ENCODE data around the gene GNA12.
"Not testable (repeated sequence)": the region's sequence is repeated elsewhere in the genome, so short reads cannot be mapped to it uniquely, and the experiment has no call there.

GNA12 gene

GRCh38 chr7:2680792-2681490, 163.2 kb downstream of the GNA12 start:
- in situ Hi-C loops (cut with MboI; ENCODE audit: low sequenced_read_pairs), result no loop called here

- in situ Hi-C loops (cut with MboI; ENCODE audit: low sequenced_read_pairs), result no loop called here
Measured at GRCh38 chr7:2680256-2680655, 163.9 kb downstream of the GNA12 start.

GRCh38 chr7:2679135-2680127, 164.7 kb downstream of the GNA12 start:
- in situ Hi-C loops (cut with MboI; ENCODE audit: low sequenced_read_pairs), result not testable (repeated sequence)

- in situ Hi-C loops (cut with MboI; ENCODE audit: low sequenced_read_pairs), result not testable (repeated sequence)
Measured at GRCh38 chr7:2678454-2678853, 165.7 kb downstream of the GNA12 start.
